NCI-H1694 treated with DMSO at 0.1 percent for 48 hours (cell line): ENCODE measurements around the gene PIGP.
A peak's percentile ranks its signal among the peaks of the same experiment; 100 is the strongest.
"Not testable (repeated sequence)": the region's sequence is repeated elsewhere in the genome, so short reads cannot be mapped to it uniquely, and the experiment has no call there.

Source experiments
- DNase-seq: peaks from one replicate; lab custom pipeline; 2025; lab: John Stamatoyannopoulos, UW

The PIGP gene

DNA sequence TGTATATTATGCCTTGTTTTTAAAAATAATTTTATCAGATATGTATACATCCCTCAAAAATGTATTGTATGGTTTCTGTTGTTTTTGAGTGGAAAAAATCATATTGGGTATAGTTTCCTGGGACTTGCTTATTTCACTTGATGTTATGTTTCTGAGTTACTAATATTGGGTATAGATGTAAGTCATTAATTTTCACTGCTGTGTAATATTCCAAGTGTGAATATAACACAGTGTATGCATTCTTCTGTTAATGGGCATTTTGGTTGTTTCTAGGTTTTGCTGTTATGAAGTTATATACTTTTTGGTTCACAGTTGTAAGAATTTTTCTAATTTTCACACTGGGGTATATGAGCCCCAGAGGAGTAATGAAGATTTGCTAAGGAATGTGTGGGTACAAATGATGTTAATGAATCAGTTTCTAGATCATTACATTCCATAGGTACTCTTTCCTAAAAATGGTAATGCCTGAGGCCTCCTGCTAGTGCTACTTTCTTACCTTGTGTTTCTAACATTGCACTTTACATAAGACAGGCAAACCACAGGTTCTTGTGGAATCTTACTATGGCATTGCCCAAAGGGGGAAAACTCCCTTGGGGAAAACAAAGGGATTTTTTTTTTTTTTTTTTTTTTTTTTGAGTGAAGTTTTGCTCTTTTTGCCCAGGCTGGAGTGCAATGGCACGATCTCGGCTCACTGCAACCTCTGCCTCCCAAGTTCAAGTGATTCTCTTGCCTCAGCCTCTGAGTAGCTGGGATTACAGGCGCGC is 3.4 kb upstream of the PIGP start:
- no peak for DNase-seq

DNA sequence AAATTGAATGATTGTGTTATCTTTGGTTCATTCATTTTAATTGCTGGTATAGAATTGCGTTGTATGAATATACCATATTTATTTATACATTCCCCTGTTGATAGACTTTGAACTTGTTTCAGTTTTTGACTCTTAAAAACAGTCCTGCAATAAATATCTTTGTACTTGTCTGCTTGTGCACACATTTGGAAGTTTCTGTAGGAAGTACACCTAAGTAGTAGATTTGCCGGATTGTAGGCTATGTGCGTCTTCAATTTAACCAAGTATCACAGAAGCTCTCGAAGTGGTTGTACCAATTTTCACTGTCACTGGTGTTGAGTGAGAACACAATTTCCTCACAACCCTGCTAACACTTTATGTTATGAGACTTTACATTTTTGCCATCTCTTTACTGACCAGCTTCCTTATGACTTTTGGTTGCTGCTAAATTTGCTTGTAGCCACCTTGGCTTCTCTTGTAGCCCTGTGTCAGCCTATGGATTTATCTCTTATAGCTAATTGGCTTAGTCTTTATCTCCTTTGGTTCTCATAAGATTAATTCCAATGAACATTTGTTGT is 2.4 kb upstream of the PIGP start:
- no peak for DNase-seq

DNA sequence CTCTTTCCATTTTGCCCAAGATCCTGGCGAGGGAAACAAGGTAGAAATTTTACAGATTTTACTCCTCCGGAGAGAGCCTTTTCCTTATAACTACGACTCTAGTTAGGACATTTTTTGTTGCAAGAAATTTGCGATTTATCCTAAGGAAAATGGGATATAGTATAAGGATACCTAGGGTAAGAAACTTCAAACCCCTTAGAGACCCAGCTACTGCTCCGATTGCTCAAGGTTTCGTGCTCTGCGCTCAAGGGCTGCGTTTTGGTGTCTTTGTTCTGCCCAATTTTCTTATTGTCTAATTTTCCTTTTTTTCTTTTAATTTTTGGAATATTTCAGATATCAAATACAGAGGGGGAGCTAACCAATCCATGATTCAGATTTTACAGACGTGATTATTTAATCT is 1.7 kb upstream of the PIGP start:
- DNase-seq: no peak

DNA sequence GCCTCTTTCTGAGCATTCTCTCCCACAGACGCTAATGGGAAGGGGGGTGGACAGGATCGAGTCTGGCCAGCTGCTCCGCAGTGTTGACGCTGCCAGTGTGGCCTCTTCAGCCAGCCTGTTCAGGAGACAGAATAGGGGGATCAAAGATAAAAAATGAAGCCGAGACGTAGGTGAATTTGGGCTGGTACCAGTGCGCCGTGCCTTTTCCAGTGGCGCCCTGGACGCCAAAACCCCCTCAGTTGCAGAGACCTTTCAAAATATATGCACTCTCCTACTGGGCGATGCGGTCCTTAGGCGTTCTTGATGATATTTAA is 1.3 kb upstream of the PIGP start:
- DNase-seq: peak; percentile 27

DNA sequence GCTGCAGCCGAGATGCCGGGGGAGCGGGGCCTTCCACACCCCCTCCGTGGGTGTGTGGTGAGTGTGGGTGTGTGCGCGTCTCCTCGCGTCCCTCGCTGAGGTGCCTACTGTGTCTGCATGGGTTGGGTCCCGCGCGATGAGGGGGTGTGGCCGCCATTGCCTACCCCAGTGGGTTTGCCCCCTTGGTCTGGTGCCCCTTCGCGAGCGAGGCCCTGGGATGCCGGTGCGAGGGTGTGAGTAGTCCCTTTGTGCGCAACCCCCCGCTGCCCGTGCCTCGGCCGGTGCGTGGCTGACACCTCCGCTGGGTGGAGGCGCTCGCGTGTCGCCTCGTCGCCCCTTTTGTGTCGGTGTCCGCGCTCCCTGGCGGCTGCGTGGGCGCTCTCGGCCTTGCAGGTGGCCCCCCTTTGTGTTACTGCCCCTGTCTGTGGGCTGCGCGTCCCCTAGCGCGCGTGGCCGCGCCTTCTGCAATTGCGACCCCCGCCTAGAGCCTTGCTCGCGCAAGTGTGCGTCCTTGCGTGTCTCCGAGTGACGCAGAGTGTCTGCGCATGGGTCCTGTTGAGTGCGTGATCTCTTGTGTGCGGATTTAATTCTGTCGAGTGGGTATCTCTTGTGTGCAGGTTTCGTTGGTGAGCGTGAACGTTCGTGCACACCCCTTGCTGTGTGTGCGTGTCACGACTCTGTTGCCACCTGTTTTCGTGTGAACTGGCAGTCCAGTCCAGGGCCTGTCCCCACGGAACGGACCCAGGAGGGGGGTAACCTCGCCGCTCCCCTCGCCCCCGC is 736 bp upstream of the PIGP start:
- no peak for DNase-seq

DNA sequence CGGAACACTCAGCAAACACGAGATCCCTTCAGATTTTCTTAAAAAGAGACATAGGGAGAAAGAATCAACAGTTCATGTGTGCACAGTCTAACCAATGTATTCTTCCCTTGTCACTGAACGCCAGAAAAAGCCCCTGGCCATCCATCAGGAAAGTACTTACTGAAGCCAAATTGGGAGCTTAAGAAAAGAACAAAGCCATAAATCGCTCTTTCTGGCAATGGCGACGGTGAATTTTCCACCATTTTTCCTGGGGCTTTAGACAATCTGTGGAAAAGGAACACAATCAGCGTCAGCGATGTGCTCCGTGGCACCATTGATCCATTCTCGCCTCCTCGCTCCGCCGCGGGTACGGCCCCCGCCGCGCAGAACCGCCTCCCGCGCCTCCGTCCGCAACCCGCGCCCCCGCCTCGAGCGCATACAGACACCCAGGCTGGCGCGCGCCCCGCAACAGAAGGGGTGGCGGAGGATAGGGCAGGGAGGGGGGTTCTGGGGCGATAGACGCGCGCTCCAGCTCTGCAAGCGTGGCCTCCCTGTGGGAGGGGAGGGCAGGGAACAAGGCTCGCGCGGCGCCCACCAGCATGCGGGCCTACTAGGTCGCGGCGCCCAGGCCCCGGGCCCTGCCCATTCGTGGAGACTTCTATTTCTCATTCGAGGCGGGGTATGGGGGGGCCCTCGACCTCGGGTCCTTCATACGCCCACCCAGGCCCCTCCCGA is 440 bp downstream of the PIGP start:
- DNase-seq: peak; percentile 94

DNA sequence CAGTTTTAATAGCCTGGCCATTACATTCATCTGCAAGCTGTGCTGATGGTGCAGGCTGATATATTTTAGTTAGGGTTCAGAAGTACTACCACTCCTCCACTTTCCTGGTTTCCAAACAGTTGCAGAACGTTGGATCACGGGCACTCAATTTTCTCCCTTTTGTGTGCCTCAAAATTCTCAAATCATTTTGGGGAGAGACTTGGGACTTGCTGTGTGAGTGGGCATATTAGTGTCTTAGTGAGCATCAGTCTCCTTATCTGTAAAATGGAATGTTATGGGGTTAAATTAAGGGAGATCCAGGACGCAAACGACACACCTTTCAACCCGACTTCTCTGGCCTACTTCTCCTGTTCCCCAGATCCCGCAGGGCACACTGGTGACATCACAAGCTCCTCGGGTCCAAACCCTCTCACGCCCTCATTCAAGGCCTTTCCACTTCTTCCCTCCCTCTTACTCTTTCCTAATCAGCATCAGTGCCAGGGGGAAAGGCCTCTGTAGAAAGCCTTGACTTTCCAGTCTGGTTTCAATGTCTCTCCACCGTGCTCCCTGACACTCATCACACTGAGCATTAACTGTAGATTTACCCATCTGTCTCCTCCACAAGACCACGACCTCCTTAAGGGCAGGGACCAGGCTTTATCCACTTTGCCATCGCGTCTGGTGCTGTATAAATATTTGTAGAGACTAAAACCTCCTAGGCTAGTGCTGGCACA is 1.2 kb downstream of the PIGP start:
- peak; percentile 75 for DNase-seq

DNA sequence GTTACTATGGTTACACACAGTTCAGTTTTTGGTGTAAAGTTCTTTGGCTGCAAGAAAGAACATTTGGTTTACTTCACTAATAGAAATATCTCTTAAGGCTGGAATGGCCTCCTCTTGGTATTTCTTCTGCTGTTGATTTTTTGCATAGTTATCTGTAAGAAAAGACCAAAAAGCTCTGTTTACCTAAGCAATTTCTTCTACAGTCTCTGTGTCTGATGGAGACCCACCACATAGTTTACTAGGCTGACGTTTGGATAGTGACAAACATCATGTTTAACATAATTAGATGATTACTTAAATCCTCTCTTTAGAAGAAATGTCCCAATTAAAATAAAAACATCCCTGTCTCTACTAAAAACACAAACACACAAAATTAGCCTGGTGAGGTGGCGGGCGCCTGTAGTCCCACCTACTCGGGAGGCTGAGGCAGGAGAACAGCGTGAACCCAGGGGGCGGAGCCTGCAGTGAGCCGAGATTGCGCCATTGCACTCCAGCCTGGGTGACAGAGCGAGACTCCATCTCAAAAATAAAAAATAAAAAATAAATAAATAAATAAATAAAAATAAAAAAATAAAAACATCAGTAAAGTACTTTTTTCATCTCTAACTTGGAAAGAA is 7.2 kb downstream of the PIGP start:
- DNase-seq: no peak

DNA sequence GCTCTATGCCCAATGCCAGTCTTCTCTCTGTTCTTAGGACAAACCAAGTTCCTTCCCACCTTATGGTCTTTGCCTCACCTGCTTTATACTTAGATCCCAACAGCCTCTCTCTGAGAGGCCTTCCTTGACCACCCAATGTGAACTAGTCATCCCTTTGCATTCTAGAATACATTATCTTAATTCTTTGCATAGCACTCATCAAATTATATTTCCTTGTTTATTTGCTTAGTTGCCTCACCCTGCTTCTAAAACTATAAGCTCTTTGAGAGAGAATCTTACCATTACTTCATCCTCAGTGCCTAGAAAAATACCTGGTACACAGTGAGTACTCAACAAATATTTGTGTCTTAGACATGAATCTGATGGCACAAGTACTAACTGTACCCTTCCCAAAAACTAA is 8.0 kb downstream of the PIGP start:
- DNase-seq: no peak

DNA sequence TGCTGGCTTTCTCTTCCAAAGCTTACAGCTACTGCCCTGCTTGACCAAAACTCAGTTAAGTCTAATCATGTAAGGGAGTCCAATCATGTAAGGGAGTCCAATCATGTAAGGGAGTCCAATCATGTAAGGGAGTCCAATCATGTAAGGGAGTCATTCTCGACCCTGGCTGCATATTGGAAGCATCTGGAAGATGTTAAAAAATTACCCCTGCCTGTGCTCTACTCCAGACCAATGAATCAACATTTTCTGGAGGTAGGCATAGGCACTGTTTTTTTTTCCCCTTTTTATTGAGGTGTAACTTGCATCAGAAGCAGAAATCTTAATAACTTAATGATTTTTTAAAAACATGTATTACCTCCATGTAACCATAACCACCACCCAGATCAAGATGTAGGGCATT is 9.4 kb downstream of the PIGP start:
- no peak for DNase-seq

DNA sequence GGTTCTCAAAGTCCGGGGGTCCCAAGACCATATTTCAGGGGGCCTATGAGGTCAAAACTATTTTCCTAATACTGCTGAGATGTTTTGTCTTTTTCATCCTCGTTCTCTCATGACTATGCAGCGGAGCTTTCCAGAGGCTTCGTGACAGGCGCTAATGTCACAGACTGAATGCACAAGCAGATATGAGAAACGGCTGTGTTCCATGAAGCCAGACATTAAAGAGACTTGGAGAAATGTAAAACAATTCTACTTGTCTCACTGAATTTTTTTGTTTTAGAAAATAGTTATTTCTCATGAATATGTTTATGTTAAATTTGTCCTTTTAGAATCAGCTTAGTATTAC is 10.3 kb downstream of the PIGP start:
- no peak for DNase-seq

DNA sequence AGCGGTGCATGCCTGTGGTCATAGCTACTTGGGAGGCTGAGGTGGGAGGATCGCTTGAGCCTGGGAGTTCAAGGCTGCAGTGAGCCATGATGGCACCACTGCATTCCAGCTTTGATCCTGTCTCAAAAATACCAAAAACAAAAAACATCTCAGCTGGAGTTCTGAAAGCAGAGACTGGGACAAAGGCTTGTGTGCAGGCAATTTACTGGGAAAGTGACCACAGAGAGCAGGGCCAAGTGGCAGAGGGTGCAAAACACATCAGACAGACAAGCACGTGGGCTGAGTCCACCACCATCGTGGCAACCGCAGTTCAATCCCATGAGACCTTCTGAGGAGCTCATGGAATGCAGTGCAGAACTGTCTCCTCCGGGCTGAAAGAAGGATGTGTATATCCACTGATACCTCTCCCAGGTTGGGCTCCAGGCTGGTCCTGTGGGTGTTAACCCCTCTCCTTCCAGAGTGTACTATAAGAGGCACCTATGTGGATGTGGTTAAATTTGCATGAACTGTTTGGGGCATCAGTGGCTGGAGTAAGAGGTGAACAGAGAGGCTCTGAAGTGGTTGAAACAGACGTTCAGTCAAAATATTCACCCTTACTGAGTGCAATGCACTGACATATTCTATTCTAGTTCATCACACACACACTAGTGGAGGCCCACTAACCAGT is 10.8 kb downstream of the PIGP start:
- no peak for DNase-seq

DNA sequence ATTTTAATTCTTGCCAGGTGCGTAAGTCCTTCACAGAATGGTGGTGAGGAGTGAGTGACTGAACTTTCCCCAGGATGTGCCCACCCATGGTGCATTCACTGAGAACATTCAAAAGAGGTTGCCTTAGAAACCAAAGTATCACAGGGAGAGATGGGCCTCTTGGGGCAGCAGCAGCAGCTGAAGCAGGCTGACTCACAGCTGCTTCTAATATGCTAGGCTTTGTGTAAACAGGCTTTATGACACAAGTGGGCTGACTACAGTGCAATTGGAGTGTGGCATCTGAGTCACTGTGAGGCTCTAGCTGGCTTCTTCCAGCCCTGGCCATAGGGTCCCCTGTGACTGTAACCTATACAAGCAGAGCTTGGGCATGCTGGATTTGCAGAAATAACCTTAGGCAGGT is 12.6 kb downstream of the PIGP start:
- DNase-seq: peak; percentile 95

DNA sequence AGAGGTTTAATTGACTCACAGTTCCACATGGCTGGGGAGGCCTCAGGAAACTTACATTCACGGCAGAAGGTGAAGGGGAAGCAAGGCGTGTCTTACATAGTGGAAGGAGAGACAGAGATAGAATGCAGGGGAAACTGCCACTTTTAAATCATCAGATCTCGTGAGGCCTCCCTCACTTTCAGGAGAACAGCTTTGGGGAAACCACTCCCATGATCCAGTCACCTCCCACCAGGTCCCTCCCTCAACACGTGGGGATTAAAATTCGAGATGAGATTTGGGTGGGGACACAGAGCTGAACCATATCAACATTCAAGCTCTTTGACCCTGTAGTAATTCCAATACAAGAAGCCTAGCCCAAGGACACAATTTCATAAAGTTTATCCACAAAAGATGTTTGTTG is 13.7 kb downstream of the PIGP start:
- DNase-seq: no peak

DNA sequence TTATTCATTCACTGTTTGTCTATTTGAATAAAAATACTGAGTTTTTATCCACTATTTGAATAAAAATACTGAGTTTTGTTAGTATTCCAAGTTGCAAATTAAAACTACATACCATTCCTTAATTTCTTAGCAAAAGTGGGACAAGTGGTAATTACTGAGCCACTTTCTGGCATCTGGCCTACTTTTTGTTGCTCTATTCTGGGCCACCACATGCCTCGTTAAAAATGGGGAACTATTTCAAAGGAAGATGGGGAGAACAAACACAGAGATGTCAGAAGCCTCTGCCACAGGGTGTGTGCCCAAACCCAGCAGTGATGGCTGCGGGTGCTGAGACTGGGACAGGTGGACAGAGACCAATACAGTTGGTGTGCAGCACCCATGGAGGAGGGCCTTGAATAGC is 14.6 kb downstream of the PIGP start:
- DNase-seq: no peak

DNA sequence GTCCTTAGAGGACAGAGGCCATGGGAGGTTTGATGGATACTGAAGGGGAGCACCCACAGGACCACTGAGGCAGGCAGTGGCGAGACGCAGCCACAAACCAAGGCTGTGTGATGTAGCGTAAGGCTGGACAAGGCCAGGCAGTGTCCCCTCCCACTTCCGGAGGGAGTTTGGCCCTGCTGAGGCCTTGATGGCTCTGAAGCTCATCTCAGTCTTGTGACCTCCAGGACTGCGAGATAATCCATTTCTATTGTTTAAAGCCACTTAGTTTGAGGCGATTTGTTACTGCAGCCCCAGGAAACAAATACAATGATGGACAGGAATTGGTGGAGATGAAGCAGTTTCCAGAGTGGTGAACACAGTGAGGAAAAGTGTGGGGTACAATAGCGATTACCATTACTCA is 15.3 kb downstream of the PIGP start:
- no peak for DNase-seq

DNA sequence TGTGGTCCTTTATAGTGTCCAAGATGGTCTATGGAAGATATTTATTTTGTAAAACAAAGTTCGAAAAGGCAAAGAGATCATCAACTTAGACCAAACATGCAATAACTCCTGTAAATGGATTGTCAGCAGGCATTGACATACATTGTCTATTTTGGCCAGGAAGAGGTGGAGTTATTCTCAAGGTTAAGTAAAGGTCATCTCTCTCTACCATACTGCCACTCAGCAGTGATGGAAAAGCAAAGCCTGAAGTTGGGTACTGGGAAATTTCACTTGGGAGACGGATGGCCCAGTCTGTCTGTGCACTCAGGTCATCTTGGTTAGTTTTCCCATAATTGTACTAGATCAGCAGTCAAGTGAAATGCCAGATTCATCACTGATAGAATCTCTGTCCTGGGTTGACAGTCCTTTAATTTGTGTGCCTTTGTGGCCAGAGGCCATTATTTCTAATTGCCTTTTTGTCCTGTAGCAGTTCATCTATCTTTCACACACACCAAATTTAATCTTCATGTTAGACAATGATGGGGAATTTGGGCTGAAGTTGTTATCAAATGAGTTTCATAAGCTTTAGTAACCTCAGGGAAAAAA is 17.5 kb downstream of the PIGP start:
- no peak for DNase-seq

DNA sequence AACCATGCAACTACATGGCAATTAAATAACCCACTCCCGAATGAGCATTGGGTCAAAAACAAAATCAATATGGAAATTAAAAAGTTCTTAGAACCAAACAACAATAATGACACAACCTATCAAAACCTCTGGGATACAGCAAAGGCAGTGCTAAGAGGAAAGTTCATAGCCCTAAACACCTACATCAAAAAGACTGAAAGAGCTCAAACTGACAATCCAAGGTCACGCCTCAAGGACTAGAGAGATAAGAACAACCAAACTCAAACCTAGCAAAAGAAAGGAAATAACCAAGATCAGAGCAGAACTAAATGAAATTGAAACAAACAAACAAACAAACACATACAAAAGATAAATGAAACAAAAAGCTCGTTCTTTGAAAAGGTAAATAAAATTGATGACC is 23.1 kb downstream of the PIGP start:
- not testable (repeated sequence) for DNase-seq

DNA sequence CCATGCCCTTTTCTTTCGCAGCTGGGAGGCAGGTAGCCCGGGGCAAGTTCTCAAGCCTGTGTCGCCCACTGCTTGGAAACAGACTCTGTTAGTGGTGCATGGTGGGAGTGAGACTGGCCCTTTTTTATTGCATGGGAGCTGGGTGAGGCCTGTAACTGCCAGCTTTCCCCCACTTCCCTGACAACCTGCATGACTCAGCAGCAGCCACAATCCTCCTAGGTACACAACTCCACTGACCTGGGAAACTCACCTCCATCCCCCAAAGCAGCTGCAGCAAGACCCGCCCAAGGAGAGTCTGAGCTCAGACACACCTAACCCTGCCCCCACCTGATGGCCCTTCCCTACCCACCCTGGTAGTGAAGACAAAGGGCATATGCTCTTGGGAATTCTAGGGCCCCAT is 25.8 kb downstream of the PIGP start:
- DNase-seq: no peak

DNA sequence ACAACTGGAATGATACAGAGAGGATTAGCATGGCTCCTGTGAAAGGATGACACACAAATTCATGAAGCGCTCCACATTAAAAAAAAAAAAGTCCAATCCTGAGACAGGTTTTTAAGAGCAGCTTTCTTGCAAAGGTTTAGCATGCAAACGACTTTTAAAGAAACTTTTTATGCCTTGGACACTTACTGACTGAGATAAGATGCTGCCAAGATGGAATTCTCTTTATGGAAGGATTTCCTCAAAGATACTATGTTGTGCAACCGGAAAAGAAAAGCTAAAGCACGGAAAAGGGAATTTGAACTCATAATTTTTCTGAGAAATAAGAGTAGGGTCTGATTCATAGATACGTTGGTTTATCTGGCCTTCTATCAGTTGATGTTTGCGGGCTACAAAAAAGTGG is 27.3 kb downstream of the PIGP start:
- no peak for DNase-seq

DNA sequence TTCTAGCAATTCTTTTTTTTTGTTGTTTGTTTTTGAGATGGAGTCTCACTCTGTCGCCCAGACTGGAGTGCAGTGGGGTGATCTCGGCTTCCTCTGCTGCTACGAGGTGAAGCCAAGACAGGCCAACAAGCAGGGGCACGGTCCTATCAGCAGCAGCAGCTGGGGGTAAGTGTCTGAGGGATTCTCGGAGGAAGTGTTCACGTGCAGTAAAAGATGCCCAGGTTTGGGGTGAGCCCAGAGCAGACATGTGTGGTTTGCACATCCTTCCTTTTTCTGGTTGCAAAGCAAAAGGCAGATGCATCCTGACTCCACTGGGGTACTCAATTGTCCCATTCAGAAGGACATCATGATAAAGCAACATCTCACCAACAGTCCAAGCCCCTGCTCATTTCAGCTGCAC is 27.7 kb downstream of the PIGP start:
- no peak for DNase-seq
